ENCODE data around the gene SAMD4B. TPM values are rescaled to one million over a fixed set of nuclear protein-coding genes. Genes with fewer than 3 reads are reported as not detected.
A peak's percentile ranks its signal among the peaks of the same experiment; 100 is the strongest.

SAMD4B gene, protein sequence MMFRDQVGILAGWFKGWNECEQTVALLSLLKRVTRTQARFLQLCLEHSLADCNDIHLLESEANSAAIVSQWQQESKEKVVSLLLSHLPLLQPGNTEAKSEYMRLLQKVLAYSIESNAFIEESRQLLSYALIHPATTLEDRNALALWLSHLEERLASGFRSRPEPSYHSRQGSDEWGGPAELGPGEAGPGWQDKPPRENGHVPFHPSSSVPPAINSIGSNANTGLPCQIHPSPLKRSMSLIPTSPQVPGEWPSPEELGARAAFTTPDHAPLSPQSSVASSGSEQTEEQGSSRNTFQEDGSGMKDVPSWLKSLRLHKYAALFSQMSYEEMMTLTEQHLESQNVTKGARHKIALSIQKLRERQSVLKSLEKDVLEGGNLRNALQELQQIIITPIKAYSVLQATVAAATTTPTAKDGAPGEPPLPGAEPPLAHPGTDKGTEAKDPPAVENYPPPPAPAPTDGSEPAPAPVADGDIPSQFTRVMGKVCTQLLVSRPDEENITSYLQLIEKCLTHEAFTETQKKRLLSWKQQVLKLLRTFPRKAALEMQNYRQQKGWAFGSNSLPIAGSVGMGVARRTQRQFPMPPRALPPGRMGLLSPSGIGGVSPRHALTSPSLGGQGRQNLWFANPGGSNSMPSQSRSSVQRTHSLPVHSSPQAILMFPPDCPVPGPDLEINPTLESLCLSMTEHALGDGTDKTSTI
- 49.7 TPM for polyA plus RNA-seq (2012; ENCODE audit: insufficient read depth, insufficient read length)

DNA sequence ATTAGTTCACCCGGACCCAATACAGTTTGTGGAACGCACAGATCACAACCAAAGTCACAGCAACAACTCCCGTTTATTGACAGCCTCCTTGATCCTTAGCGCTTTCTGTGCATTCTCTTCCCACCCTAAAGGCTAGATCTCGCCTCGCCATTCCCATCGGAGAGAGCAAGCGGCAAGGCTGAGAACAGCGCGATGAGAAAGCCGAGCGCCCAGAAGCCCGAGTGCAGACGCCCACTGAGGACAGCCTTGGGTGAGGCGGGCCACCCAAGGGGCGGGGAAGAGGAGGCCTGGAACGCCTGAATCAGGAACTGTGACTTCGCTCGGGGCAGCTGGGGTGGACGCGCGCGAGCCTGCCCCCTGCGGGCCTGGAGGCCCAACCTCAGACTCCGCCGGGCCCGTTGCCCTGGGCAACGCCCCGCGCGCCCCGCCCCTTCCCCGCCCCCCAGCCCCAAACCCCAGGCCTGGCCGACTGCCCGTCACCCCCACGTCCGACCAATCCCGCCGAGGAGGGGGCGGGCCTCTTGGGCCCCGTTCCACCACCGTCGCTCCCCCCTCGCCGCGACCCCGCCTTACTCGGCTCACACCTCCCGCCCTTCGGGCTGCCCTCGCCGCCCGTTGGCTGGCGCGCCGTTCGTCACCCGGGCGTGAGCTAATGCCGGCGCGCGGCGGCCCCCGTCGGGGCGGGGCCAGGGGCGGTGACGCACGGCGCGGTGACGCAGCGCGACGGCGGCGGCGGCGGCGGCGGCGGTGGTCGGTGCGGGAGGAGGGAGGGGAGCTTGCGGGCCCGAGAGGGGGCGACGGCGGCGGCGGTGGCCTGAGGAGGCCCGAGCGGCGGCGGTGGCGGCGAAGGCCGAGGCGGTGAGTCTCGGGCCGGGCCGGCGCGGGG is at the start of gene SAMD4B:
Gene SAMD4B, plus strand, starts transcription at position 703 of the 886 bp plus-strand sequence. CDS start 14,473 bp downstream, outside the sequence.
- peak within 1 kb of the TSS; percentile 96 for H3K4me3 ChIP-seq (ENCODE audit: low read length)
- peak; percentile 97 for DNase-seq (ENCODE audit: low read depth, low spot score)

DNA sequence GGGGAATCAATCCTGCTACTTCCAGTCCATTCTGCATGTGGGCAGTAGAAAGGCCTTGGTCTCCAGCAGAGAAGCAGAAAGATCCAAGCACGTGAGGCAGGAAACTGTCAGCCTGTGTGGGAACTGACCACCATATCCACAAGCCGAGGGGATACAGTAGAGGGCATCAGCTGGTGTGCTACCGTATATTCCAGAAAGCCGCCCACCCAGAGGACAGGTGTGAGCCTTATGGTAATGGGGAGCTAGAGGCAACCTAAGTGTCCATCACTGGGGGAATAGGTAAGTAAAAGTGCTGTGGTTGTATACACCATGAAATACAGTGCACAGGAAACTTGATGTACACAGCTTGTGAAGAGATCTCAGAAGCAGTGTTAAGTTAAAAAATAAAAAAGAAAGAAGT is 48.8 kb upstream of the SAMD4B start:
- H3K4me3 ChIP-seq (ENCODE audit: low read length), result no peak overlapping the region
- DNase-seq (ENCODE audit: low read depth, low spot score), result no peak

- H3K4me3 ChIP-seq (ENCODE audit: low read length), result no peak within 1 kb of the TSS
- no peak for DNase-seq (ENCODE audit: low read depth, low spot score)
Measured at GRCh38 chr19:39296055-39296645, 46.1 kb upstream of the SAMD4B start, which contains the start of gene IFNL1. Gene IFNL1, plus strand, starts transcription at chr19:39296407. Its CDS starts 15 bp downstream, at chr19:39296422.

DNA sequence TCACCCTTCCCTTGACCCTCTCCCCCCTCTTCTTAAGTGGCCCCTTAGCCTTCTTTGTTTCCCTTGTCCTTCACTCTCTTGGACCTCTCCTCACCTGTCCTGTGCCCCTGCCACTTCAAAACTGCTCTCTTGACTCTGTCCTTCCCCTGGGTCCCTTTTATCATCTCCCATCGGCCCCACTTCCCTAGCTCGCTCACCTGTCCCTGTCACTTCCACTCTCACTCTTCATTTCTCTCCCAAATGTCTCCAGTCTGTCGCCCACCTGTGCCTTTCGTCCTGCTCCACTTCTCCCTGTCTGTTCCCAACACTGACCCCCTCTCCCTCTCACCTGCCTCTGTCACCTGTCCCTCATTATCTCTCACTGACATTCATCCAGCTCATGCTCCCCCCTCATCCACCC is 45.3 kb upstream of the SAMD4B start:
- H3K4me3 ChIP-seq (ENCODE audit: low read length), result no peak overlapping the region
- DNase-seq (ENCODE audit: low read depth, low spot score), result no peak

- peak; percentile 37 for DNase-seq (ENCODE audit: low read depth, low spot score)
- H3K4me3 ChIP-seq (ENCODE audit: low read length), result no peak overlapping the region
Measured at GRCh38 chr19:39297931-39298634, 44.1 kb upstream of the SAMD4B start.

- DNase-seq (ENCODE audit: low read depth, low spot score), result no peak
- H3K4me3 ChIP-seq (ENCODE audit: low read length), result no peak overlapping the region
Measured at GRCh38 chr19:39299404-39299803, 42.8 kb upstream of the SAMD4B start.

DNA sequence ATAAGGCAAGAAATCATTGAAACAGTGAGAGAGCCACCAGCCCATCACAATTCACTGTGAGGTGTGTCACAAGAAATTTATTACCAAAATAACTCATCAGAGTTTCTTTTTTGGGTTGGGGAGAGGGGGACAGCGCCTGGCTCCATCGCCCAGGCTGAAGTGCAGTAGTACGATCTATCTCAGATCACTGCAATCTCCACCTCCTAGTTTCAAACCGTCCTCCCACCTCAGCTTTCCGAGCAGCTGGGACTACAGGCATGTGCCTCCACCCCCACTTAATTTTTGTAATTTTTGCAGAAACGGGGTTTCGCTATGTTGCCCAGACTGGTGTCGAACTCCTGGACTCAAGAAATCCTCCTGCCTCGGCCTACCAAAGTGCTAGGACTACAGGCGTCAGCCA is 42.4 kb upstream of the SAMD4B start:
- no peak for DNase-seq (ENCODE audit: low read depth, low spot score)
- no peak overlapping the region for H3K4me3 ChIP-seq (ENCODE audit: low read length)

GRCh38 chr19:39301021-39301420 is 41.2 kb upstream of the SAMD4B start:
- no peak for DNase-seq (ENCODE audit: low read depth, low spot score)
- no peak overlapping the region for H3K4me3 ChIP-seq (ENCODE audit: low read length)

GRCh38 chr19:39301562-39301961 is 40.7 kb upstream of the SAMD4B start:
- no peak for DNase-seq (ENCODE audit: low read depth, low spot score)
- no peak overlapping the region for H3K4me3 ChIP-seq (ENCODE audit: low read length)

- no peak for DNase-seq (ENCODE audit: low read depth, low spot score)
- no peak overlapping the region for H3K4me3 ChIP-seq (ENCODE audit: low read length)
Measured at GRCh38 chr19:39303373-39304184, 38.6 kb upstream of the SAMD4B start.

DNA sequence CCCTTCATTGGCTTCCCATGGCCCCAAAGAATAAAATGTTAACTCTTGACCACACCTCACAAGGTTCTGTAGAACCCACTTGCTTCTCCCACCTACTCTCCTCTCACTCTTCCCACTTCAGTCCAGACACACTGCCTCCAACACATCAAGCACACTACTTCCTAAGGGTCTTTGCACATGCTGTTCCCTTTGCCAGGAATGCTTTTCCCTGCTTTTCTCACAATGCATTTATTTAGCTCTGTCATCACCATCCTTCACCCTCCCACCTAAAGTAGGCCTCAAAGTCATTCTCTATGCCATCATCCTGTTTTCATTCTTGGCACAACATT is 38.1 kb upstream of the SAMD4B start:
- no peak for DNase-seq (ENCODE audit: low read depth, low spot score)
- no peak overlapping the region for H3K4me3 ChIP-seq (ENCODE audit: low read length)

- no peak for DNase-seq (ENCODE audit: low read depth, low spot score)
Measured at GRCh38 chr19:39304701-39305571, 37.3 kb upstream of the SAMD4B start.

DNA sequence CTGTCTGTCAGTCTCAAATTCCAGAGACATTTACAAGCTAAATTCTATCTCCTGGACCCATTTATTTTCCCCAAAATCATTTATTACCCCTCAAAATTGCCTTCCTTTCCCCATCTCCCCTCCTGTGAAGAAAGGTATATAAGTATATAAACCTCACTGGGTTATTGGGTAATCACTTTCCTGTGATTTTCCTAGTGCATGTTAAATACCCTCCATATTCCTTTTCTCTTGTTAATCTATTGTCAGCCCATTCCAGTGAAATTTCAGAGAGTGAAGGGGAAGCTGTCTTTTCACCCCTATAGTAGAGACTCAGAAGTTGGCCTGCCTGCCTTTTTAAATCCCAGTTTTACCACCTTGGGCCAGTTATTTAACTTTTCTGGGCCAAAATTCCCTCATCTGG is 36.1 kb upstream of the SAMD4B start:
- no peak overlapping the region for H3K4me3 ChIP-seq (ENCODE audit: low read length)
- no peak for DNase-seq (ENCODE audit: low read depth, low spot score)

More at GRCh38 chr19:39304701-39305571, 37.3 kb upstream of the SAMD4B start:
- H3K4me3 ChIP-seq (ENCODE audit: low read length), result no peak overlapping the region

DNA sequence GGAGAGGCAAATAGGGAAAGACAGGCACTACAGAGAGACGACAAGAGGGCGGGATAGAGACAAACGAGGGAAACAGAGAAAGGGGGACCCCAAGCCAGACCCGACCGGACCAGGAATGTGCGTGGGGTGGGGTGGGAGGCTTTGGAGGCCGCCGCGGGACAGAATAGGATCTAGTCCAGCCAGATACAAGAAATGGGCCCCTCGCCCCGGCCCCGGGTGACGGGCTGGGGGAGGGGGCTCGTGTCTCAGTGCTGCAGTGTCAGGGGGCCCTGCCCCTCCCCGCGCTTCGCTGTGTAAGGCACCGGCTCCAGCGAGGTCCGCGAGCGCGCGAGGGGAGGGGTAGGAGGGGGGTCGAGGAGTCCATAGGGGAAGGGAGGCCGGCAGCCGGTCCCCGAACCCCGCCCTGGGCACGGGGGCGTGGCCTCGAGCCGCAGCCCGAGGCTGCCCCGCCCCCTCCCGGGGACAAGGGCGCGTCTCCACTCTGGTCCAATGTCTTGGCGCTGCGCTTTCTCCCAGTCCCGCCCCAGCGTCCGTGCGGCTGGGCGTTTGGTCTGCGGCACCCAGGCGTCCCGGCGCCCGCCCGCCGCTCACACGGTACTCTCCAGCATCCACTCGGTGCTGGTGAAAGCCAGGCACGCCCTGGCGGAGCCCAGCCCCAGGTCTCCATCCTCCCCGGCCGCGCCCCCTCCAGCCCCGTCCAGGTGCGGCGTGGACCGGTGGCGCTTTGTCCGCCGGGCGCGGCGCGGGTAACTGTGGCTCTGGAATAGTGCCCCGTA is 35.0 kb upstream of the SAMD4B start:
- no peak overlapping the region for H3K4me3 ChIP-seq (ENCODE audit: low read length)
- no peak for DNase-seq (ENCODE audit: low read depth, low spot score)

DNA sequence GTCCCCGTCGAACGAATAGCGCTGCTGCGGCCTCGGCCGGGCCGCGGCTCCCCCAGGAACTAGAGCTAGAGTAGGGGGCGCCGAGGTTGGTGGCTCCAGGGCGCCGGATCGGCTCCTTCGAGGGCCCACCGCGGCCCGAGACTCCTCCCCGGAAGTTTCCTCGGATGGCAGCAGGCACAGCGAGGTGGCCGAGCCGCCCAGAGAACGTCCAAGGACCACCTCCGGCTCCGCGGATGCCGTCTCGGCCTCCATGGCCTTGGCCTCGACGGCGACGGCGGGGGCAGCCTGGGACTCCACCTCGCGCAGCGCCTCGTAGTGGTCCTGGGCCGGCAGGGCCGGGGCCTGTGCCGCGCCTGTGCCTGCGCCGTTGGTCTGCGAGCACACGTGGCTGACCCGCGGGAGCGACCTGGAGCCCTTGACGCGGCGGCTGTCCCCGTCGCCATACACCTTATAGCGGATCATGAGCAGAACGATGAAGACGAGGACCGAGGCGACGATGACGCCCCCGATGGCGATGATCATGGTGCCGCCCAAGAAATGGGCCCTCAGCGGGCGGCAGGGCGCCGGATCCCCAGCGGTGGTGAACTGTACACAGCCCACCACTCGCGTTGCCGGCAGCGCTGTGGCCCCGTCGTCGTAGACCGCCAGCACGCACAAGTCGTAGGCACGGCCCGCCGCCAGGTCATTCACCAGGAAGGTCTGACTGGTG is 34.2 kb upstream of the SAMD4B start:
- no peak overlapping the region for H3K4me3 ChIP-seq (ENCODE audit: low read length)
- no peak for DNase-seq (ENCODE audit: low read depth, low spot score)
